Measurements from ENCODE around the gene ITGB2.

The ITGB2 gene

DNA sequence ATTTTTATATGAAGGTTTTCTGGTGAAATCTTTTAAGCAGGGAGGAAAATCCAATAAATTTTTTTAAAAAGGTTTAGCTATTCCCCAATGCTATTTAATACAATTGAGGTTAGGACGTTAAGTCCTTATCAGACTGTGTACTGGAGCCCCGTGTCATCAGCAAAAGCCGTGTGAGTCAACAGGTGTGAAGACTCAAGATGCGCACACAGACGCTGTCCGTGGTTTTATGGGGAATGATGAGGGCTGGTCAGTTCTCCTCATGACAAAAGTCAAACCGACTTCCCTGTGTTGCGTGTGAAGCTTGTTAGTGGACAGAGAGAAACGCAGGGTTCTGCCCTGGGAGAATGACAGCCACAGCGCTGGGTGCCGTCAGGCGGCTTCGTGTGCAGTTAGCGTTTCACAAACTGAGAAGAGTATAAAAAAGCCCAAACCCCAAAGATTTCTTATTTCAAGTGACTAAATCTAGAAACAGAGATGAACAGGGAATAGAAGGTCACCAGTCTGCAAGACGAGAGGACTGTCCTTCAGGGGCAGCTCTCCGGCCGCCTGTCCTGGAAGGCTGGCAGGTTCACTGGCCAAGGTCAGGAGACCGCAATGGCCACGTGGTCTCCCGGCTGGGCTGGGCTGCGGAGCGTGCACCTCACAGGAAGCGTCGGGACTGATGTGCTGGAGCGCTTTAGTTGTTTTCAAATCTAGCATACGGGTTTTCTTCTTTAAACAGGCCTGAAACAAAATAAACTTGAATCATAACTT lies 69.6 kb downstream of the ITGB2 start:
- peaks cover 7% of the 10 kb centered on the region for H3K4me1 ChIP-seq (ENCODE audit: control insufficient read depth, low read length)
- H3F3A ChIP-seq (ENCODE audit: control insufficient read depth, insufficient read depth): no peaks in the 10 kb centered on the region
- TF ChIP-seq EZH2phosphoT487 (IDR thresholded peaks at IDR 0.05; ENCODE audit: borderline replicate concordance, low read length): no peak
- TF ChIP-seq, protein P1, sequence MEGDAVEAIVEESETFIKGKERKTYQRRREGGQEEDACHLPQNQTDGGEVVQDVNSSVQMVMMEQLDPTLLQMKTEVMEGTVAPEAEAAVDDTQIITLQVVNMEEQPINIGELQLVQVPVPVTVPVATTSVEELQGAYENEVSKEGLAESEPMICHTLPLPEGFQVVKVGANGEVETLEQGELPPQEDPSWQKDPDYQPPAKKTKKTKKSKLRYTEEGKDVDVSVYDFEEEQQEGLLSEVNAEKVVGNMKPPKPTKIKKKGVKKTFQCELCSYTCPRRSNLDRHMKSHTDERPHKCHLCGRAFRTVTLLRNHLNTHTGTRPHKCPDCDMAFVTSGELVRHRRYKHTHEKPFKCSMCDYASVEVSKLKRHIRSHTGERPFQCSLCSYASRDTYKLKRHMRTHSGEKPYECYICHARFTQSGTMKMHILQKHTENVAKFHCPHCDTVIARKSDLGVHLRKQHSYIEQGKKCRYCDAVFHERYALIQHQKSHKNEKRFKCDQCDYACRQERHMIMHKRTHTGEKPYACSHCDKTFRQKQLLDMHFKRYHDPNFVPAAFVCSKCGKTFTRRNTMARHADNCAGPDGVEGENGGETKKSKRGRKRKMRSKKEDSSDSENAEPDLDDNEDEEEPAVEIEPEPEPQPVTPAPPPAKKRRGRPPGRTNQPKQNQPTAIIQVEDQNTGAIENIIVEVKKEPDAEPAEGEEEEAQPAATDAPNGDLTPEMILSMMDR (IDR thresholded peaks at IDR 0.05; ENCODE audit: low read depth, low read length, poor library complexity, severe bottlenecking): no peak
- no peaks in the 10 kb centered on the region for H3K9me2 ChIP-seq (replicated peaks; ENCODE audit: control insufficient read depth, low read length)
- H3K27ac ChIP-seq (ENCODE audit: low read depth, low read length): no peak overlapping the region
- H3K27me3 ChIP-seq (ENCODE audit: control insufficient read depth, low read length): peaks cover 4% of the 10 kb centered on the region; the same call in 1 of the 2 replicates
- H3K79me2 ChIP-seq (ENCODE audit: control insufficient read depth, low read length): no peaks in the 10 kb centered on the region
- H3K36me3 ChIP-seq (ENCODE audit: control insufficient read depth, low read length): peaks cover 15% of the 10 kb centered on the region
- no peaks in the 10 kb centered on the region for H3K9me3 ChIP-seq (ENCODE audit: control insufficient read depth, insufficient read depth, low read length)
- H4K20me1 ChIP-seq (ENCODE audit: control insufficient read depth, insufficient read depth, low read depth, low read length): no peaks in the 10 kb centered on the region
- no peak overlapping the region for H3K4me2 ChIP-seq (ENCODE audit: low read length)
- no peak overlapping the region for H3K4me3 ChIP-seq (ENCODE audit: low read length)

GRCh38 chr21:44850208-44850800 lies 70.4 kb downstream of the ITGB2 start:
- Histone ChIP-seq H3K9me3 (ENCODE audit: control insufficient read depth, insufficient read depth, low read length) (no peaks in the 10 kb centered on the region), H3K79me2 (ENCODE audit: control insufficient read depth, low read length) (no peaks in the 10 kb centered on the region), H3K36me3 (ENCODE audit: control insufficient read depth, low read length) (peaks cover 15% of the 10 kb centered on the region), H3K4me2 (ENCODE audit: low read length) (no peak overlapping the region), H3K9me2 (replicated peaks; ENCODE audit: control insufficient read depth, low read length) (no peaks in the 10 kb centered on the region), H3F3A (ENCODE audit: control insufficient read depth, insufficient read depth) (no peaks in the 10 kb centered on the region), H3K27ac (ENCODE audit: low read depth, low read length) (no peak overlapping the region), H3K27me3 (ENCODE audit: control insufficient read depth, low read length) (peaks cover 12% of the 10 kb centered on the region), H3K4me3 (ENCODE audit: low read length) (no peak overlapping the region), H3K4me1 (ENCODE audit: control insufficient read depth, low read length) (peaks cover 14% of the 10 kb centered on the region), H4K20me1 (ENCODE audit: control insufficient read depth, insufficient read depth, low read depth, low read length) (no peaks in the 10 kb centered on the region)
- TF ChIP-seq EZH2phosphoT487 (IDR thresholded peaks at IDR 0.05; ENCODE audit: borderline replicate concordance, low read length): no peak
- TF ChIP-seq, protein P1 (IDR thresholded peaks at IDR 0.05; ENCODE audit: low read depth, low read length, poor library complexity, severe bottlenecking): no peak

GRCh38 chr21:44849616-44850130 lies 71.0 kb downstream of the ITGB2 start:
- H3K9me3 ChIP-seq (ENCODE audit: control insufficient read depth, insufficient read depth, low read length): no peaks in the 10 kb centered on the region
- no peak overlapping the region for H3K27ac ChIP-seq (ENCODE audit: low read depth, low read length)
- H3K27me3 ChIP-seq (ENCODE audit: control insufficient read depth, low read length): peaks cover 13% of the 10 kb centered on the region
- no peak overlapping the region for H3K4me2 ChIP-seq (ENCODE audit: low read length)
- H3K4me3 ChIP-seq (ENCODE audit: low read length): no peak overlapping the region
- H3K79me2 ChIP-seq (ENCODE audit: control insufficient read depth, low read length): no peaks in the 10 kb centered on the region
- peaks cover 14% of the 10 kb centered on the region for H3K4me1 ChIP-seq (ENCODE audit: control insufficient read depth, low read length)
- TF ChIP-seq, protein P1 (IDR thresholded peaks at IDR 0.05; ENCODE audit: low read depth, low read length, poor library complexity, severe bottlenecking): no peak
- no peak for TF ChIP-seq EZH2phosphoT487 (IDR thresholded peaks at IDR 0.05; ENCODE audit: borderline replicate concordance, low read length)
- no peaks in the 10 kb centered on the region for H3K9me2 ChIP-seq (replicated peaks; ENCODE audit: control insufficient read depth, low read length)
- no peaks in the 10 kb centered on the region for H3F3A ChIP-seq (ENCODE audit: control insufficient read depth, insufficient read depth)
- H4K20me1 ChIP-seq (ENCODE audit: control insufficient read depth, insufficient read depth, low read depth, low read length): no peaks in the 10 kb centered on the region
- H3K36me3 ChIP-seq (ENCODE audit: control insufficient read depth, low read length): peaks cover 12% of the 10 kb centered on the region

All from DOHH2 (cell line).